IPS-18c (cell line): ENCODE data around the gene P2RX4.
"Not testable (repeated sequence)": the region's sequence is repeated elsewhere in the genome, so short reads cannot be mapped to it uniquely, and the experiment has no call there.

ENCODE experiments used
- H3K4me3 ChIP-seq: 2 replicates; pipeline ENCODE4 v1.7.0; 2013; ENCODE audit warnings: low read depth, mild to moderate bottlenecking, low read length, moderate library complexity; ENCODE audit not compliant: insufficient read depth
- H3K9me3 ChIP-seq: one replicate; pipeline ENCODE4 v1.6.1; 2013; ENCODE audit warnings: mild to moderate bottlenecking, low read length, moderate library complexity; ENCODE audit not compliant: control insufficient read depth, insufficient read depth

P2RX4 gene

DNA sequence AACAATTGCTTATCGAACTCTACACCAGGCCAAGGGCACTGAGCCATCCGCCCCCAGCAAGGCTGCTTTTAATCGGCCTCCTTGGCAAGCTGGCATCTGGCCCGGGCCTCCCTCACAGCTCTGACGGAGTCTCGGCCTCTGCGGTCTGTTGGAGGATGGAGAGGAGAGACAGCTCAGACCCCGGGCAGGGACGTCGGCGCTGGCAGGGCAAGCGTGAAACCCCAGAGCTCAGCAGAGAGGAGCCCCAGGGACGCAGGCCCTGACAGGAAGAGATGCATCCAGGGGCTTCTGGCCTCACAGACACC is 69.1 kb downstream of the P2RX4 start:
- H3K9me3 ChIP-seq: no peaks in the 10 kb centered on the region

DNA sequence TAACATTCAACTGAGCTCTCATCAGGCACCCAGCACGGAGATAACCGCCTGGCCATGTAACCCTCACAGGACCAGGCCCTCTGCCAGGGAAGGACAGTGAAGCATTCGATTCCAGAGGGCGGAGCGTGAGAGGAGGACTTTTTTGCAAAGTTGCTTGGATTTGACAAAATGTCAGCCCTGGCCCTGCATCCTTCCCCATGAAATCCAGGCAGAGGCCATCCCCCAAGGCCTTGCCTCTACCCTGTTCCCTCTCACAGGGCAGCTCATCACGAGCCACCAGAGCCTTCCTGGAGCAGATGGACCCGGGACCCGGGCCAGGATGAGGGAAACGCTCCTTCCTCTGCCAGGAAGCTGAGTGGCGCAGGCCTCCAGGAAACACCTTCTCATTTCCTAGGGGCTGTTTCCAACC is 69.6 kb downstream of the P2RX4 start:
- H3K4me3 ChIP-seq: no peak overlapping the region
- no peaks in the 10 kb centered on the region for H3K9me3 ChIP-seq

More for the DNA sequence above, 69.1 kb downstream of the P2RX4 start:
- H3K4me3 ChIP-seq: no peak overlapping the region

DNA sequence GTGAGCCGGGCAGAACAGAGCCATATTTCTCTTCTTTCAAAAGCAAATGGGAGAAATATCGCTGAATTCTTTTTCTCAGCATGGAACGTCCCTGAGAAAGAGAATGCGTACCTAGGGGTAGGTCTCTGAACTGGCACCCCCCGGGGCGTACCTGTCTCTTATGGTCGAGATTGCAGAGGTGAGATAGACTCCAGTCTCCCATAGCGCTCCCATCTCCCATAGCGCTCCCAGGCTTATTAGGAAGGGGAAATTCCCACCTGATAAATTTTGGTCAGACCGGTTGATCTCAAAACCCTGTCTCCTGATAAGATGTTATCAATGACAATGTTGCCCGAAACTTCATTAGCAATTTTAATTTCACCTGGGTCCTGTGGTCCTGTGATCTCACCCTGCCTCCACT is 70.6 kb downstream of the P2RX4 start:
- not testable (repeated sequence) for H3K4me3 ChIP-seq, H3K9me3 ChIP-seq

DNA sequence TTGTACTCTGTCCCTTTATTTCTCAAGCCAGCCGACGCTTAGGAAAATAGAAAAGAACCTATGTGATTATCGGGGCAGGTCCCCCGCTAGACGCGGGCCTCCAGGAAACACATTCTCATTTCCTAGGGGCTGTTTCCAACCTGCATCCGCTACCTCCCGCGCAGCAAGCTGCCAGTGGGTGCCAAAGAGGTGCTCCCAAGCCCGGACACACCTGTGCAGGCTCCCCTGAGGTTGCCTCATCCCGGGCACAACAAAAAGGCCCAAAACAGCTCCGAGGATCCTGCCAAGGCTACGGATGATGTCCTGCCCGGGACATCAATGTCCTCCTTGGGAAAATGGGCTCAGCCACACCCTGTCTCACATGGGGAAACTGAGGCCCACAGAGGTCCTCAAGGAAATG is 71.2 kb downstream of the P2RX4 start:
- H3K9me3 ChIP-seq, H3K4me3 ChIP-seq: not testable (repeated sequence)

DNA sequence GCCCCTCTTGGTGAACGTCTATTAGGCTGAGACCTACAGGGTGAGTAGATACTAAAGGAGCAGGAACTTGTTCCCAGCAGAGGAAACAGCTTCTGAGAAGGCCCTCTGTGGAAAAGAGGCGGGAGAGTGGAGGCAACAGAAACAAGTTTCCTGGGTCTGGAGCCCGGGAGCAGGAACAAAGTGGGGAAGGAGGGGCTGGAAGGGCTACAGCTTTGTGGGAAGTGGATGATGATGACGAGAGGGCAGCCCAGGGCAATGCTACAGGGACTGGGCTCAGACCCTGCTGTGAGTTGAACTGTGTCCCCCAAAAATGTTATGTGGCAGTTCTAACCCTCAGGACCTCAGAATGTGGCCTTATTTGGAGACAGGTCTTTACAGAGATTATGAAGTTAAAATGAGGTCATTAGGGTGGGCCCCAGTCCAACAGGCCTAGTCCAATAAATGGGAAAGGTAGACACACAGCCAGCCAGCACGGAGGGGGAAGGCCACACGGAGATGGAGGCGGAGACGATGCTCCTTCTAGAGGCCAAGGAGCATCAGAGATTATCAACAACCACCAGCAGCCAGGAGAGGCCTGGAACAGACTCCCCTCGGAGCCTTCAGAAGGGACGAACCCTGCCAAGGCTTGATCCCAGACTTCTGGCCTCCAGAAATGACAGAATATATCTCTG is 72.3 kb downstream of the P2RX4 start:
- Histone ChIP-seq H3K4me3 (no peak overlapping the region), H3K9me3 (no peaks in the 10 kb centered on the region)

DNA sequence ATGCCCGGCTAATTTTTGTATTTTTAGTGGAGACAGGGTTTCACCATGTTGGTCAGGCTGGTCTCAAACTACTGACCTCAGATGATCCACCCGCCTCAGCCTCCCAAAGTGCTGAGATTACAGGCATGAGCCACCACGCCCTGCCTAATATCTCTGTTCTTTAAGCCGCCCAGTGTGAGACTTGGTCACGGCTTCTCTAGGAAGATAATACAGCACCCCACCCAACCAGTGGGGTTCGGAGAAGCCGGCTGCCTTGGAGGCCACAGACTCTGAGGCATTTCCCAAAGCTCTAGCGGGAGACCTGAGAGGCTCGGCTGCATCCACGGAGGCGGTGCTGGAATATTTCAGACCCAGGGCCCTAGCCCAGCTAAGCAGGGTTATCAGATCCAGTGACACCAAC is 73.0 kb downstream of the P2RX4 start:
- H3K4me3 ChIP-seq, H3K9me3 ChIP-seq: not testable (repeated sequence)

DNA sequence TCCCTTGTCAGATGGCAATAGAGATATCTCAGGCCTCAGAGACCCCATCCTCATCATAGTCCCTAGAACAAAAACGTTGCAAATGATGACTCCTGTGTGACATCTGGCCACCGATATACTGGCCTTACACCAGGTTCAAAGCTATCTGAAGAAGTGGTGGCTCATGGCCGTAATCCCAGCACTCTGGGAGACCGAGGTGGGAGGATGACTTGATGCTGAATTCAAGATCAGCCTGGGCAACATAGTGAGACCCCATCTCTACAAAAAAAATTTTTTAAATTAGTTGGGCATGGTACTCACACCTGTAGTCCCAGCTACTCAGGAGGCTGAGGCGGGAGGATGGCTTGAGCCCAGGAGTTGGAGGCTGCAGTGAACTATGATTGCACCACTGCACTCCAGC is 73.5 kb downstream of the P2RX4 start:
- H3K4me3 ChIP-seq: no peak overlapping the region

More for the DNA sequence above, 73.5 kb downstream of the P2RX4 start:
- H3K9me3 ChIP-seq: no peaks in the 10 kb centered on the region
